Calu3 (cell line): Measurements from ENCODE around the gene ECD. TPM values are rescaled to one million over a fixed set of nuclear protein-coding genes. Genes with fewer than 3 reads are reported as not detected.

ENCODE experiments used
- BruUV-seq: library from RNA; stranded (reverse); fragments of 400-500 nt; replicated peaks from 2 replicates; lab custom pipeline; 2021; lab: Mats Ljungman, UMichigan
- CTCF ChIA-PET: fragments of 300-600 bp; sonication (Branson Sonifier 250); formaldehyde crosslinking; loops from one replicate; lab custom pipeline; 2022; ENCODE audit warnings: antibody characterized with exemption; lab: Charles Lee
- DNase-seq: peaks from one replicate; pipeline ENCODE4 v3.0.0; 2022
- H3K27ac Mint-ChIP-seq: one replicate; pipeline ENCODE4 v1.8.0; 2022; ENCODE audit warnings: mixed read lengths; ENCODE audit not compliant: unreplicated experiment
- H3K27me3 Mint-ChIP-seq: one replicate; pipeline ENCODE4 v1.8.0; 2022; ENCODE audit warnings: mixed read lengths; ENCODE audit not compliant: unreplicated experiment
- H3K36me3 Mint-ChIP-seq: one replicate; pipeline ENCODE4 v1.8.0; 2022; ENCODE audit warnings: mild to moderate bottlenecking, moderate library complexity, mixed read lengths; ENCODE audit not compliant: insufficient read depth, unreplicated experiment
- H3K4me1 Mint-ChIP-seq: one replicate; pipeline ENCODE4 v1.8.0; 2022; ENCODE audit warnings: mild to moderate bottlenecking, low read depth, mixed read lengths; ENCODE audit not compliant: unreplicated experiment
- H3K4me3 Mint-ChIP-seq: one replicate; pipeline ENCODE4 v1.8.0; 2022; ENCODE audit warnings: mild to moderate bottlenecking, low read depth, moderate library complexity, mixed read lengths; ENCODE audit not compliant: unreplicated experiment
- H3K9me3 Mint-ChIP-seq: one replicate; pipeline ENCODE4 v1.8.0; 2022; ENCODE audit warnings: low read depth, mixed read lengths; ENCODE audit not compliant: unreplicated experiment
- CTCF ChIP-seq: fragments of 200-600 bp; IDR thresholded peaks from one replicate; pipeline ENCODE4 v1.8.0; 2022; ENCODE audit warnings: antibody characterized with exemption; ENCODE audit not compliant: unreplicated experiment
- intact Hi-C: fragments of 100-400 bp; cut with micrococcal nuclease; formaldehyde crosslinking; loops from one replicate; pipeline ENCODE4 v1.10.0; 2022; ENCODE audit not compliant: unreplicated experiment
- total RNA-seq: library from RNA; stranded (reverse); gene quantifications from 2 replicates; pipeline ENCODE4 v1.2.3, GENCODE V29; 2022

ECD gene
- total RNA-seq, 1 experiment from 2014 or later: 28.1 TPM

DNA sequence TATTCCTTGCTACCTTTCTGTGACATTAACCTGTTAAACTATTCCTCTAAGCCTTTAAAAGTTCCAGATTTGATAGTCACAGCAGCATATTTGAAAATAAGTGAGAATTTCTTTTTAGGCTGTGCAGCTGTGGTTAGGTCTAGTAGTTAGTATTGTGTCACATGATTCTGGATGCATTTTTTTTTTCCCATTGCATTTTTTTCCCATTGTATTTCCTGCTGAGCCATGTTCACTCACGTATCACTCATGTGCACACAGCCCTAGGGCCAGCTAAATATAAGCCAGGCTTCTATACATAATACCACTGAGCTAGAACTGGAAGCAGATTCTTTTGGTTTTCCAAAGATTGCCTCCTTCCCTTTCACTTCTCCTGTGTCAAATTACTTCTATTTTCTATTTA is 41.9 kb upstream of the ECD start:
- BruUV-seq: no TSS peak

GRCh38 chr10:73207883-73208282 is 40.1 kb upstream of the ECD start:
- BruUV-seq: no TSS peak
- no peak overlapping the region for H3K4me3 Mint-ChIP-seq
- DNase-seq: no peak
- intact Hi-C loops: no loop called here
- H3K27ac Mint-ChIP-seq: no peak overlapping the region
- CTCF ChIA-PET: no interaction called here
- no peaks in the 10 kb centered on the region for H3K4me1 Mint-ChIP-seq
- TF ChIP-seq CTCF: no peak
- H3K9me3 Mint-ChIP-seq: peaks cover 6% of the 10 kb centered on the region
- H3K27me3 Mint-ChIP-seq: no peaks in the 10 kb centered on the region
- H3K36me3 Mint-ChIP-seq: peaks cover 5% of the 10 kb centered on the region

More for the DNA sequence above, 41.9 kb upstream of the ECD start:
- no peak for TF ChIP-seq CTCF
- no peak for DNase-seq
- no peak overlapping the region for H3K27ac Mint-ChIP-seq
- H3K4me1 Mint-ChIP-seq: no peaks in the 10 kb centered on the region
- intact Hi-C loops: no loop called here
- no peaks in the 10 kb centered on the region for H3K27me3 Mint-ChIP-seq
- H3K4me3 Mint-ChIP-seq: no peak overlapping the region
- CTCF ChIA-PET: no interaction called here
- H3K36me3 Mint-ChIP-seq: peaks cover 5% of the 10 kb centered on the region
- peaks cover 6% of the 10 kb centered on the region for H3K9me3 Mint-ChIP-seq

DNA sequence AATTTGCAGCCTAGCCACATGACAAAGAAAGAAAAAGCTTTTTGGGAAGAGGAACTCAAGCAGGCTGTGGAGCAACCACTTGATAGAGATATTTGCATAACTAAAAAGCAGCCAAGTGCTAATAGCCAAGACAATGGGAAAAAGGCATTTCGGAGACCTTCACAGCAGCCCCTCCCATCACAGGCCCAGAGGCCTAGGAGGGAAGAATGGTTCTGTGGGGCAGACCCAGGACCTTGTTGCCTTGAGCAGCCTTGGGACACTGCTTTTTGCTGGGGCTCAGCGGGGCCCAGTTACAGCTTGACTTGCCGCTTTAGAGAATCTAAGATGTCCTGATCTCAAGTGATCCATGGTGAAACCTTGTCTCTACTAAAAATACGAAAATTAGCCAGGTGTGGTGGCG is 38.6 kb upstream of the ECD start:
- TF ChIP-seq CTCF: no peak

DNA sequence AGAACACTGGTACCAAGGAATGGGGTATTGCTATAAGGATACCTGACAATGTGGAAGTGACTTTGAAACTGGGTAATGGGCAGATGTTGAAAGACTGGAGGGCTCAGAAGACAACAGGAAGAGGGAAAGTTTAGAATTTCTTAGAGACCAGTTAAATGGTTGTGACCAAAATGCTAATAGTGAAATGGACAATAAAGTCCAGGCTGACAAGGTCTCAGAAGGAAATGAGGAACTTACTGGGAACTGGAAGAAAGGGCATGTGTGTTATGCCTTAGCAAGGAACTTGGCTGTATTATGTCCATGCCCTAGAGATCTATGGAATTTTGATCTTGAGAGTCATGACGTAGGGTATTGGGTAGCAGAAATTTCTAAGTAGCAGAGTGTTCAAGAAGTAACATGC is 38.1 kb upstream of the ECD start:
- Mint-ChIP-seq H3K4me1 (no peaks in the 10 kb centered on the region), H3K9me3 (peaks cover 6% of the 10 kb centered on the region), H3K27me3 (no peaks in the 10 kb centered on the region), H3K36me3 (peaks cover 5% of the 10 kb centered on the region), H3K27ac (no peak overlapping the region), H3K4me3 (no peak overlapping the region)
- TF ChIP-seq CTCF: no peak
- BruUV-seq: no TSS peak
- DNase-seq: no peak
- intact Hi-C loops: no loop called here
- CTCF ChIA-PET: interaction anchor here (0.6 kb wide), 1 partner anchor 12 kb away, joined by 6 read pairs; no protein-coding TSS in a partner anchor

More for the DNA sequence above, 38.6 kb upstream of the ECD start:
- Mint-ChIP-seq H3K36me3 (peaks cover 5% of the 10 kb centered on the region), H3K4me3 (no peak overlapping the region), H3K27ac (no peak overlapping the region), H3K4me1 (no peaks in the 10 kb centered on the region), H3K9me3 (peaks cover 6% of the 10 kb centered on the region), H3K27me3 (no peaks in the 10 kb centered on the region)
- CTCF ChIA-PET: interaction anchor here (0.6 kb wide), 1 partner anchor 12 kb away, joined by 6 read pairs; no protein-coding TSS in a partner anchor
- intact Hi-C loops: no loop called here
- no peak for DNase-seq
- no TSS peak for BruUV-seq
